ENCODE data around the gene AXDND1.

The AXDND1 gene

GRCh38 chr1:179587336-179587735, 221.6 kb downstream of the AXDND1 start:
- DNase-seq: no peak

- DNase-seq: no peak
These were observed 222.8 kb downstream of the AXDND1 start for GRCh38 chr1:179588425-179589024.

DNA sequence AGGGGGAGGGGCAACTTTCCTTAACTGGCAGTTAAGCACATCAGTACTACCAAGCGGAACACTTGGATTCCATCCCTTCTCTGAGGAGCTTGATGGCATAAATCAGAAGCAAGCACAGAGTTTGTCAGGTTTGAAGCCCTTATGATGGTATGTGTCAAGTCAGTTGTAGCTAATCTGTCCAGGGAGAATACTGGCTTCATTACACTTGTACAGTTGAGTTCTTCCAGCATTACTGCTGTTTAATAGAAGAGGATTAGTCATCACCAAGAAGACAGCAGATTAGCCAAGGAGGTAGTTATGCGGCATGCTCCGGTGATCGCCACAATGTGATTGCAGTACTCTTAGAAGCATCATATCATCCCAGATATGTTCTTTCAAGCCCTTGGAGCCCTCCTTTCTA, 223.7 kb downstream of the AXDND1 start:
- DNase-seq: no peak

- DNase-seq: no peak
These were observed 224.9 kb downstream of the AXDND1 start for GRCh38 chr1:179590671-179591070.

DNA sequence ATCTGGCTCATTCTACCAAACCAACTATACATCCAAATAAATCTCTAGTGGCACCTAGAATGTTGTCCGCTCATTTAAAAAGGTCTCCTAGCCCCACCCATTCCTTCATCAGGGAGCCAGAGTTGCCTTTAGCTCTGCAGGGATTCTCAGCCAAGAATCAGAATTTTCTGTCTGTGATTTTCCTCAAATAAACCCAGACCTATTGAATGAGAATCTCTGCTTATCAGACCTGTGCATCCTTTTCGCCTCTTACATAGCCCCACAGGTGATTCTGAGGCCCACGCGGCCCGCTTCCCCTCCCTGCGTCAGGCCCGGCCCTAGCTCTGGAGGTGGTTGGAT, 225.5 kb downstream of the AXDND1 start:
- no peak for DNase-seq

- DNase-seq: no peak
These were observed 226.1 kb downstream of the AXDND1 start, which contains the start of gene TDRD5 for GRCh38 chr1:179591592-179592580. TSS of gene TDRD5 (plus strand) at chr1:179591832. CDS start at chr1:179592616, 784 bp downstream.

- no peak for DNase-seq
These were observed 232.9 kb downstream of the AXDND1 start for GRCh38 chr1:179598631-179599030.

DNA sequence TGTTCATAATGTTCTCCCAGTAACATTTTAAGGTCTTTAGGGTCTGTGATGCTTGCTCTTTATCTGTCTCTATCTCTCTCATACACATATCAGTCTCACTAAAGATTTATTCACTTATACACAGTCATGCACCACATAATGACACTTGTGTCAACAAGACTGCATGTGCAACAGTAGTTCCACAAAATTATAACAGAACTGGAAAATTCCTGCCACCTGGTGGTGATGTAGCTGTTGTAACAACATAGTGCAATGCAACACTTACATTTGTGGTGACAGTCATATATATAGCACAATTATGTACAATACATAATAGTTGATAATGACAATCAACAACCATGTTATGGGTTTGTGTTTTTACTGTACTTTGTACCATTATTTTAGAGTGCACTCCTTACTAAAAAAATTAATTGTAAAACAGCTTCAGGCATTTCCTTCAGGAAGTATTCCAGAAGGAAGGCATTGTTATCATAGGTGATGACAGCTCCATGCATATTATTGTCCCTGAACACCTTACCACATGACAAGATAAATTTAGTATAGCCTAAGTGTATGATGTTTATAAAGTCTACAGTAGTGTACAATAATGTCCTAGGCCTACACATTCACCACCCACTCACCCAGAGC, 234.0 kb downstream of the AXDND1 start:
- DNase-seq: no peak

DNA sequence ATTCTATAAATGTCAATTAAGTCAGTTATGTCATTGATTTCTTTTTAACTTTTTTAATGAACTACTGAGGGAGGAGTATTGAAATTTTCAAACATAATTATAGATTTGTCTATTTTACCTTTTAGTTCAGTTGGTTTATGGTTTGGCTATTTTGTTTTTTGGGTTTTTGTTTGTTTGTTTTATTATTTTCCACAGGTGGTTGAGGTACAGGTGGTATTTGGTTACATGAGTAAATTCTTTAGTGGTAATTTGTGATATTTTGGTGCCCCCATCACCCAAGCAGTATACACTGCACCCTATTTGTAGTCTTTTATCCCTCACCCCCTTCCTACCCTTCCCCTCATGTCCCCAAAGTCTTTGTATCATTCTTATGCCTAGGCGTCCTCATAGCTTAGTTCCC, 235.3 kb downstream of the AXDND1 start:
- DNase-seq: no peak

Data from stimulated activated CD4-positive, alpha-beta T cell treated with anti-CD3 and anti-CD28 coated beads, Interleukin-4, amount 100 ng/mL, for 4 hours (primary cell).